ENCODE results near the gene OCEL1.

OCEL1 gene

DNA sequence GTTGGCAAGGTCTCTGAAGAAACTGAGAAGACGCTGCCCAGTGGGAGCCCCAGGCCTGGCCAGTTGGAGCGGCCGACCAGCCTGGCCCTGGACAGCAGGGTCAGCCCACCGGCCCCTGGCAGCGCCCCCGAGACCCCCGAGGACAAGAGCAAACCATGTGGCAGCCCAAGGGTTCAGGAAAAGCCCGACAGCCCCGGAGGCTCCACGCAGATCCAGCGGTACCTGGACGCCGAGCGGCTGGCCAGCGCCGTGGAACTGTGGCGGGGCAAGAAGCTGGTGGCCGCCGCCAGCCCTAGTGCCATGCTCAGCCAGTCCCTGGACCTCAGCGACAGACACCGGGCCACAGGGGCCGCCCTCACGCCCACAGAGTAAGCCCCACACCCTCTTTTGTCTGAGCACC is 30.9 kb upstream of the OCEL1 start:
- Histone ChIP-seq H3K4me1 (ENCODE audit: control insufficient read depth, insufficient read depth, low read length) (no peaks in the 10 kb centered on the region), H3K9me3 (ENCODE audit: control insufficient read depth in 2 of 2, low read length in 2 of 2) (no peaks in the 10 kb centered on the region), H3K36me3 (ENCODE audit: control insufficient read depth in 2 of 2, insufficient read depth in 2 of 2, low read length in 2 of 2) (peaks cover 45 to 54% of the 10 kb centered on the region in 2 donors), H3K9ac (ENCODE audit: low read length in 2 of 2) (no peak overlapping the region), H3K4me3 (ENCODE audit: low read length in 2 of 2) (no peak overlapping the region), H3K27ac (ENCODE audit: low read length) (no peak overlapping the region), H3K27me3 (ENCODE audit: control insufficient read depth in 1 of 2, insufficient read depth in 2 of 2, low read length in 2 of 2) (no peaks in the 10 kb centered on the region)

DNA sequence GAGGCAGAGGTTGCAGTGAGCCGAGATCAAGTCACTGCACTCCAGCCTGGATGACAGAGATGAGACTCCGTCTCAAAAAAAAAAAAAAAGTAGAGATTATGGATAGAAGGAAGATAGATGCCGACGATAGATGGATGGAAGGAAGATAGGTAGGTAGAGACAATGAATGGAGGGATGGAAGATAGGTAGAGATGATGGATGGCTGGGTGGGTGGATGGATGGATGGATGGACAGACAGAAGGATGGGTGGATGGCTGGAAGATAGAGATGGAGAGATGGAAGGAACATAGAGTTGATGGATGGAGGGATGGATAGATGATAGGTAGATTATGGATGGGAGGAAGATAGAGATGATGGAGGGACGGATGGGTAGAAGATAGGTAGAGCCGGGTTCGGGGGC is 29.4 kb upstream of the OCEL1 start:
- H3K9me3 ChIP-seq (ENCODE audit: control insufficient read depth in 2 of 2, low read length in 2 of 2) = no peaks in the 10 kb centered on the region
- no peaks in the 10 kb centered on the region for H3K27me3 ChIP-seq (ENCODE audit: control insufficient read depth in 1 of 2, insufficient read depth in 2 of 2, low read length in 2 of 2)
- H3K27ac ChIP-seq (ENCODE audit: low read length) = no peak overlapping the region
- no peaks in the 10 kb centered on the region for H3K4me1 ChIP-seq (ENCODE audit: control insufficient read depth, insufficient read depth, low read length)
- H3K9ac ChIP-seq (ENCODE audit: low read length in 2 of 2) = no peak overlapping the region
- peaks cover 47 to 59% of the 10 kb centered on the region in 2 donors for H3K36me3 ChIP-seq (ENCODE audit: control insufficient read depth in 2 of 2, insufficient read depth in 2 of 2, low read length in 2 of 2)
- H3K4me3 ChIP-seq (ENCODE audit: low read length in 2 of 2) = no peak overlapping the region

DNA sequence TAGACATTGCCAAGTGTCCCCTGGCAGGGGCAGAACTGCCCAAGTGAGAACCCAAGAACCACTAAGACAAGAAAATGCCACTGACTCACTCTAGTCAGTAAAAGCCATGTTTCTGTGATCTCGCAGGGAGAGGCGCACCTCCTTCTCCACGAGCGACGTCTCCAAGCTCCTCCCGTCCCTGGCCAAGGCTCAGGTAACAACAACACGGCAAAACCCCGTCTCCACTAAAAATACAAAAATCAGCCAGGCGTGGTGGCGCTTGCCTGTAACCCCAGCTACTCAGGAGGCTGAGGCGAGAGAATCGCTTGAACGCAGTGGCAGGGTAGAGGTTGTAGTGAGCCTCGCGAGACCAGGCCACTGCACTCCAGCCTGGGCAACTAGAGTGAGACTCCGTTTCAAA is 28.4 kb upstream of the OCEL1 start:
- no peak overlapping the region for H3K27ac ChIP-seq (ENCODE audit: low read length)
- no peak overlapping the region for H3K4me3 ChIP-seq (ENCODE audit: low read length in 2 of 2)
- peaks cover 55 to 66% of the 10 kb centered on the region in 2 donors for H3K36me3 ChIP-seq (ENCODE audit: control insufficient read depth in 2 of 2, insufficient read depth in 2 of 2, low read length in 2 of 2)
- no peaks in the 10 kb centered on the region for H3K27me3 ChIP-seq (ENCODE audit: control insufficient read depth in 1 of 2, insufficient read depth in 2 of 2, low read length in 2 of 2)
- no peaks in the 10 kb centered on the region for H3K4me1 ChIP-seq (ENCODE audit: control insufficient read depth, insufficient read depth, low read length)
- H3K9ac ChIP-seq (ENCODE audit: low read length in 2 of 2) = no peak overlapping the region
- no peaks in the 10 kb centered on the region for H3K9me3 ChIP-seq (ENCODE audit: control insufficient read depth in 2 of 2, low read length in 2 of 2)

DNA sequence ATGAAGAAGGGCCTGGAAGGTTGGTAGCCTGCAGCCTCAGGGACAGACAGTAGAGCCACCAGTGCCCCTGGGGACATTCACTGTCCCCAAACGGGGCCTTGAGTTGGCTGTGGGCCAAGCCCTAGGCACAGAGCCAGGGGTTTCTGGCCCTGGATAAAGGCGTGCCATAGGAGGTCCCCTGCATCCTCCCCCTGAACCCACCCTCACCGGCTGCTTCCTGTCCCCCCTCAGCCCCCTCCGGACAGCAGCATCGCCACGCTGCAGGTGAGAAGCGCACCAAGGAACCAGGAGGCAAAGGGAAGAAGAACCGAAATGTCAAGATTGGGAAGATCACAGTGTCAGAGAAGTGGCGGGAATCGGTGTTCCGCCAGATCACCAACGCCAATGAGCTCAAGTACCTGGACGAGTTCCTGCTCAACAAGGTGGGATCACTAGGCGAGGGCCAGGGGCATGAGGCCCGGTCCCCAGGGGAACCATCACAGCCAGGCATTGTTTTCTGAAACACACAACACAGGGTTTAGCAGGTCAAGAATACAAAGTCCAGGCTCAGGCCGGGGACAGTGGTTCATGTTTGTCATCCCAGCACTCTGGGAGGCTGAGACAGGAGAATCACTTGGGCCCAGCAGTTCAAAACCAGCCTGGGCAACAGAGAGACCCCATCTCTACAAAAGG is 25.5 kb upstream of the OCEL1 start:
- Histone ChIP-seq H3K27ac (ENCODE audit: low read length) (no peak overlapping the region), H3K9me3 (ENCODE audit: control insufficient read depth in 2 of 2, low read length in 2 of 2) (no peaks in the 10 kb centered on the region), H3K4me3 (ENCODE audit: low read length in 2 of 2) (no peak overlapping the region), H3K9ac (ENCODE audit: low read length in 2 of 2) (no peak overlapping the region), H3K4me1 (ENCODE audit: control insufficient read depth, insufficient read depth, low read length) (no peaks in the 10 kb centered on the region), H3K36me3 (ENCODE audit: control insufficient read depth in 2 of 2, insufficient read depth in 2 of 2, low read length in 2 of 2) (peaks cover 37 to 46% of the 10 kb centered on the region in 2 donors), H3K27me3 (ENCODE audit: control insufficient read depth in 1 of 2, insufficient read depth in 2 of 2, low read length in 2 of 2) (no peaks in the 10 kb centered on the region)

DNA sequence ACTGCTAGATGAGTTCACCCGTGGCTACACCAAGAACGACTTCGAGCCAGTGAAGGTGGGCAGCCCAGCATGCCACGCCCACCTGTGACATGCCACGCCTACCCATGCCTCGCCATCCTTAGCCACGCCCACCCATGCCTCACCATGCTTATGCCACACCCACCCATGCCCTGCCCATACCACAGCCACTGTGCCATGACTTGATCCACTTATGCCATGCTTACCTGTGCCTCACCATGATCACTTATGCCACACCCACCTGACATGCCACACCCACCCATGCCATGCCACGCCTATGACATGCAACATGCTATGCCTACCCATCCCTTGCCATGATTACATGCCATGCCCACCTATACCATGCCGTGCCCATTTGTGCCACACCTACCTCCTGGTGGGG is 23.8 kb upstream of the OCEL1 start:
- Histone ChIP-seq H3K27ac (ENCODE audit: low read length) (no peak overlapping the region), H3K4me3 (ENCODE audit: low read length in 2 of 2) (no peak overlapping the region), H3K9ac (ENCODE audit: low read length in 2 of 2) (no peak overlapping the region), H3K9me3 (ENCODE audit: control insufficient read depth in 2 of 2, low read length in 2 of 2) (no peaks in the 10 kb centered on the region), H3K36me3 (ENCODE audit: control insufficient read depth in 2 of 2, insufficient read depth in 2 of 2, low read length in 2 of 2) (peaks cover 34 to 55% of the 10 kb centered on the region in 2 donors), H3K4me1 (ENCODE audit: control insufficient read depth, insufficient read depth, low read length) (no peaks in the 10 kb centered on the region), H3K27me3 (ENCODE audit: control insufficient read depth in 1 of 2, insufficient read depth in 2 of 2, low read length in 2 of 2) (no peaks in the 10 kb centered on the region)

DNA sequence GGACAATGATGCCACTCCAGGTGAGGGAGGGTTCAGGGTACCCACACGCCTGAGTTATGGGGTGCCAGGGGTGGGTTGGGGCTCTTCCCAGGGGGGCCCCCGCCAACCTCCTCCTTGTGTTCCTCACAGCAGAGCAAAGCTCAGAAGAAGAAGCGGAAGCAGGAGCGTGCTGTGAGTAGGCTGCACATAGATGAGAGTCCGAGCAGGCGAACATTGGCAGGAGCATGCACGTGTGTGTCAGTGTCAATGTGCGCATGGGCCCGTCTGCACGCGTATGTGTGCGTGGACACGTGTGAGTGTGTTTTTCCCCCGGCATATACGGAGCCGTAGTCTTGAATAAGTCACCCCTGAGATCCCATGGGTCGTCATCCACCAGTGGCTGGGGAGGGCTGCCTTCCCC is 23.3 kb upstream of the OCEL1 start:
- no peaks in the 10 kb centered on the region for H3K27me3 ChIP-seq (ENCODE audit: control insufficient read depth in 1 of 2, insufficient read depth in 2 of 2, low read length in 2 of 2)
- H3K27ac ChIP-seq (ENCODE audit: low read length) = no peak overlapping the region
- peaks cover 34 to 53% of the 10 kb centered on the region in 2 donors for H3K36me3 ChIP-seq (ENCODE audit: control insufficient read depth in 2 of 2, insufficient read depth in 2 of 2, low read length in 2 of 2)
- H3K4me1 ChIP-seq (ENCODE audit: control insufficient read depth, insufficient read depth, low read length) = no peaks in the 10 kb centered on the region
- no peak overlapping the region for H3K4me3 ChIP-seq (ENCODE audit: low read length in 2 of 2)
- no peaks in the 10 kb centered on the region for H3K9me3 ChIP-seq (ENCODE audit: control insufficient read depth in 2 of 2, low read length in 2 of 2)
- H3K9ac ChIP-seq (ENCODE audit: low read length in 2 of 2) = no peak overlapping the region

DNA sequence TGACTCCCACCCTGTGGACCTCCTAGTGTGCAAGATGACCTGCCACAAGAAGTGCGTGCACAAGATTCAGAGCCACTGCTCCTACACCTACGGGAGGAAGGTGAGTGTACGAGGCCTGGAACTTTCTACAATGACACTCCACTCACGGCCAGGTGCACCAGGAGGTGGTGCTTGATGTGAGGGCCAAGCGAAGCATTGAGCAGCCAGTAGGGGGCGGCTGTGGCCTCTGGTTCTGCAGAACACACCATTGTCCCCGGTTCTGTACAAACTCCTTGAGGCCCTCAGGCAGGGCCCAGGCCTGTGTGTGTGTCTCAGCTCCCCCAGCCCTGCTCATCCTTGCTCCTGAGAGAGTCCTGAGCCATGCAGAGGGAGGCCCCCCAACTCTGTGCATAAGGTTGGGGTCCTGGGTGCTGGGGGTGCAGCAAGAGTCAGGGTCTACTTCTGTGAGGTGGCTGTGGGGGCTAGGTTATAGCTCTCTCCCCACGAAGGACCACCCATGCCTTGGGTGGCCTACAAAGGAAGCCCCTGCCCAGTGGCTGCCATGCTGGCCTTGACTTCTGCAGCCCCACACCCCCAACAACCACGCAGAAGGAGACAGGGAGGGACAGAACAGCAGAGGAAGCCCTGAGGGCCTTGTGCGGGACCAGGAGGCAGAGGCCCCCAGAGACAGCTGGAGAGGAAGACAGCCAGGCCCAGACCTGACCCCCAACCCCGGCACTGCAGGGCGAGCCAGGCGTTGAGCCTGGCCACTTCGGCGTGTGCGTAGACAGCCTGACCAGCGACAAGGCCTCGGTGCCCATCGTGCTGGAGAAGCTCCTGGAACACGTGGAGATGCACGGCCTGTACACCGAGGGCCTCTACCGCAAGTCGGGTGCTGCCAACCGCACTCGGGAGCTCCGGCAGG is 20.5 kb upstream of the OCEL1 start:
- Histone ChIP-seq H3K27me3 (ENCODE audit: control insufficient read depth in 1 of 2, insufficient read depth in 2 of 2, low read length in 2 of 2) (no peaks in the 10 kb centered on the region), H3K9me3 (ENCODE audit: control insufficient read depth in 2 of 2, low read length in 2 of 2) (no peaks in the 10 kb centered on the region), H3K27ac (ENCODE audit: low read length) (no peak overlapping the region), H3K9ac (ENCODE audit: low read length in 2 of 2) (no peak overlapping the region), H3K4me1 (ENCODE audit: control insufficient read depth, insufficient read depth, low read length) (no peaks in the 10 kb centered on the region), H3K4me3 (ENCODE audit: low read length in 2 of 2) (no peak overlapping the region), H3K36me3 (ENCODE audit: control insufficient read depth in 2 of 2, insufficient read depth in 2 of 2, low read length in 2 of 2) (peaks cover 31 to 41% of the 10 kb centered on the region in 2 donors)

DNA sequence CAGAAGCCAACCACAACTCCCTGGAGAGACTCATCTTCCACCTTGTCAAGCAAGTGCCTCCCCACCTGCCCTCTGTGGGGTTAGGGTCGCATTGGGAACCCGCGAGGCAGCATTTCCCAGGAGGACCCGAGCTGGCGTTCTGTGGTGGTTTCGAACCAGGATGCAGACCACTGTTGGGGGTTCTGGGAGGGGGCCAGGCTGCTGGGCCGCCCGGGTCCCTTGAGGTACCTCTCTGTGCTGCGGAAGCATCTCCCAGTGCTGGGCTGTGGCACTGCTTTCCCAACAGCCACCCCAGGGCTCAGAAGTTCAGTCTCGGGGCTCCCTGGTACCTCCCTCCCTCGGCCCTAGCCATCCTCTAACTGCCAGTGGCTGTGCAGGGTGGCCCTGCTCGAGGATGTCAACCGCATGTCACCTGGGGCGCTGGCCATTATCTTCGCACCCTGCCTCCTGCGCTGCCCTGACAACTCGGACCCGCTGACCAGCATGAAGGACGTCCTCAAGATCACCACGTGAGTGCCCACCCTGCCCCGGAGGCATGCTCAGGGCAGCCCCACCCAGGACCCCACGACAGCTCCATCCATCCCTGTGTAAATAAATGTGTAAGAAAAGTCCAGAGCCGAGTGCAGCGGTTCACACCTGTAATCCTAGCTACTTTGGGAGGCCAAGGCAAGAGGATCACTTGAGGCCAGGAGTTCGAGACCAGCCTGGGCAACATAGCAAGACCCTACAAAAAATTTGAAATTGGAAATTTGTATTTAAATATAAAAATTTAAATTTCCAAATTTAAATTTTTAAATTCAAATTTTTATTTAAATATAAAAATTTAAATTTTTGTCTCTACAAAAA is 19.1 kb upstream of the OCEL1 start:
- Histone ChIP-seq H3K4me3 (ENCODE audit: low read length in 2 of 2) (no peak overlapping the region), H3K27ac (ENCODE audit: low read length) (no peak overlapping the region), H3K9me3 (ENCODE audit: control insufficient read depth in 2 of 2, low read length in 2 of 2) (no peaks in the 10 kb centered on the region), H3K4me1 (ENCODE audit: control insufficient read depth, insufficient read depth, low read length) (no peaks in the 10 kb centered on the region), H3K36me3 (ENCODE audit: control insufficient read depth in 2 of 2, insufficient read depth in 2 of 2, low read length in 2 of 2) (peaks cover 19 to 34% of the 10 kb centered on the region in 2 donors), H3K9ac (ENCODE audit: low read length in 2 of 2) (no peak overlapping the region), H3K27me3 (ENCODE audit: control insufficient read depth in 1 of 2, insufficient read depth in 2 of 2, low read length in 2 of 2) (no peaks in the 10 kb centered on the region)

DNA sequence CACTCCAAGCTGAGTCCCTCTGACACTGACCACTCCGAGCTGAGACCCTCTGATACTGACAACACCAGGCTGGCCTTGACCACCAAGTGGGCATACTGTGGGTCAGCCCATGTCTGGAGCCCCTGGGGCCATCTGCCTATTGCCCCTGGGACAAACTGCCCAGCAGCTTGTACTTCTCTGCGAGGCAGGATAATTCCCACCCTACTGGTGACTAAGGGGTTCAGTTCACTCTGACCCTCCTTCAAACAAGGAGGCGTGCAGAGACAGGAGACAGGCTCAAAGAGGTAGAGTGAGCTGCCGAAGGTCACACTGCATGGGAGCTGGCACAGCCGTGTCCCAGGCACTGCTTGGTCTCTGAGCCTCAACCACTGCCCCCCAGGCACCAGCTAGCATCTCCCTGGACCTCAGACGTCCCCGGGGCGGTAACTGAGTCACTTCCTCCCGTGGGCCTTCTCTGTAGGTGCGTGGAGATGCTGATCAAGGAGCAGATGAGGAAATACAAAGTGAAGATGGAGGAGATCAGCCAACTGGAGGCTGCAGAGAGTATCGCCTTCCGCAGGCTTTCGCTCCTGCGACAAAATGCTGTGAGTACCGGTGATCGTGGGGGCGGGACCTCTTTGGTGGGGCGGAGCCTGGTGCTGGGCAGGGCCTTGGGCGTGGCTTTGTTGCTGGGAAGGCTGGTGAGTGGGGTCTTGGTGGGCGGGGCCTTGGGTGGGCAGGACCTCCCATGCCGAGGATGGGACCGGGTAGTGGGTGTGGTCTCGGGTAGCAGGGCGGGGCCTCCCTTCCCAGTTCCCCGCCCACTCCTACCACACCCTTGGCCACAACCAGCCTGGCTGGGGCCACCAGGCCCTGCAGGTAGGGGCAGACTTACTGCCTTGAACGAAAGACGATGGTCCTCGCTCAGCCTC is 16.6 kb upstream of the OCEL1 start:
- H3K9ac ChIP-seq (ENCODE audit: low read length in 2 of 2) = no peak overlapping the region
- H3K4me3 ChIP-seq (ENCODE audit: low read length in 2 of 2) = no peak overlapping the region
- no peaks in the 10 kb centered on the region for H3K27me3 ChIP-seq (ENCODE audit: control insufficient read depth in 1 of 2, insufficient read depth in 2 of 2, low read length in 2 of 2)
- H3K27ac ChIP-seq (ENCODE audit: low read length) = no peak overlapping the region
- H3K9me3 ChIP-seq (ENCODE audit: control insufficient read depth in 2 of 2, low read length in 2 of 2) = no peaks in the 10 kb centered on the region
- H3K4me1 ChIP-seq (ENCODE audit: control insufficient read depth, insufficient read depth, low read length) = peaks cover under 1% of the 10 kb centered on the region
- H3K36me3 ChIP-seq (ENCODE audit: control insufficient read depth in 2 of 2, insufficient read depth in 2 of 2, low read length in 2 of 2) = peaks cover 12 to 26% of the 10 kb centered on the region in 2 donors

DNA sequence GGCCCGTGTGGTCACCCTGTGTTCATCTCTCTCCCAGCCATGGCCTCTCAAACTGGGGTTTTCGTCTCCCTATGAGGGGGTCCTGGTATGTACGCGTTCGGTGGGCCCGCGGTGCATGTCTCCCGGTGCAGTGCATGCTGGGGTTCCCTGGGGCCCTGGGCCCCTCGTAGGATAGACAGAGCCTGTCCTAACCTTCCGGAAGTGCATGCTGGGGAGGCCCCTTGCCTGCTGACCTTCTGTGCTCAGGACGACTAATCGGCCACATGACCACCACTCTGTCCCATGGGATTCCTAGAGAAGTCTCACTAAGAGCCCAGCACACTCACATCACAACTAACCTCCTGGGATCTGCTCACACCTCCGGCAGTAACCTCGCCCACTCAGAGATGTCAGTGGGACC is 15.7 kb upstream of the OCEL1 start:
- no peaks in the 10 kb centered on the region for H3K27me3 ChIP-seq (ENCODE audit: control insufficient read depth in 1 of 2, insufficient read depth in 2 of 2, low read length in 2 of 2)
- no peak overlapping the region for H3K4me3 ChIP-seq (ENCODE audit: low read length in 2 of 2)
- H3K27ac ChIP-seq (ENCODE audit: low read length) = no peak overlapping the region
- H3K36me3 ChIP-seq (ENCODE audit: control insufficient read depth in 2 of 2, insufficient read depth in 2 of 2, low read length in 2 of 2) = peaks cover 12 to 26% of the 10 kb centered on the region in 2 donors
- no peak overlapping the region for H3K9ac ChIP-seq (ENCODE audit: low read length in 2 of 2)
- H3K9me3 ChIP-seq (ENCODE audit: control insufficient read depth in 2 of 2, low read length in 2 of 2) = no peaks in the 10 kb centered on the region
- peaks cover 5% of the 10 kb centered on the region for H3K4me1 ChIP-seq (ENCODE audit: control insufficient read depth, insufficient read depth, low read length)
